HS-5 (cell line): Measurements from ENCODE around the gene IFT25.
"Not testable (repeated sequence)": the region's sequence is repeated elsewhere in the genome, so short reads cannot be mapped to it uniquely, and the experiment has no call there.

Source experiments
- DNase-seq: peaks from one replicate; pipeline ENCODE4 v3.0.0-alpha.2; 2012; ENCODE audit warnings: low read depth

Gene IFT25

DNA sequence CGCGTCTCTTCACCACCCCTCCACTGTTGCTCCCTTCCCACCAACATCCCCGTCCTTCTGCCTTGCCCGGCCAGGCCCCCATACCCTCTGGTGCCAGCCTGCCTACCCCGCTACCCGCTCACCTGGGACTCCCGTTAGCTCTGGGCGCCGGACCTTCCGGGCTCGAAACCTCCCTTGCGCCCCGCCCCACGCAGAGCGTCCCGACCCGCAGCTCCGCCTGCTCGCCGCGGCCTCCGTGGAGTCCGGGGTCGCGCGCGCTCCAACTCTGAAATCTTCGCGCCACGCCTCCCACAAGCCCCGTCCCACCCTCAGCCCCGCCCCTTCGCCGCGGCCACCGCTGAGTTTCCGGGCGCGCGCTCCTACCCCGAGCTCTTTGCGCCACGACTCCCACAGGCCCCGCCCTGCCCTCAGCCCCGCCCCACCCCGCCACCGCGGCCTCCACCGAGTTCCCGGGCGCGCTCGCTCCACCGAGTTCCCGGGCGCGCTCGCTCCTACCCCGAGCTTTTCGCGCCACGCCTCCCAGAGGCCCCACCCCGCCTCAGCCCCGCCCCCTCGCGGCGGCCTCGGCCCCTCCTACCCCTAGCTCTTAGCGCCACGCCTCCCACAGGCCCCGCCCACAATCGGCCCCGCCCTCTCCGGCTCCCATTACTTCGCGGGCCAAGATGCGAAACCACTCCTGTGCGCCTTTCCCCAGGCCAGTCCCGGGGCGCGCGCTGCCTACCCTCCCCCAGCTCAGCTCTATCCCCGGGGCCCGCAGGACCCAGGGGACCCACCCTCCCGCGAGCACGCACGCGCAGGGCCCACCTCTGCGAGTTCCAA lies at the start of gene IFT25:
Gene IFT25 (minus strand): TSS at position 267 of the 819 bp plus-strand sequence. CDS start 5,617 bp downstream, outside the sequence.
- peak; percentile 72 for DNase-seq

DNA sequence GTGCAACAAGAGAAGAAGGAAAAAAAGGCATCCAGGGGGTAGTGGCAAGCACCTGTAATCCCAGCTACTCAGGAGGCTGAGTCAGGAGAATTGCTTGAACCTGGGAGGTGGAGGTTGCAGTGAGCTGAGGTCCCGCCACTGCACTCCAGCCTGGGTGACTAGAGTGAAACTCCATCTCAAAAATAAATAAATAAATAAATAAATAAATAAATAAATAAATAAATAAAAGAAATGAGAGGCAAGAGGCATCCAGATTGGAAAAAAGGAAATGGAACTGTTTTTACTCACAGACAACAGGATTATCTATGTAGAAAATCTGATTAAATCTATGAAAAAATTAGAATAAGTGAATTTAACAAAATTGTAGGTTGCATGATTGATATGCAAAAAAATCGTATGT lies 49.0 kb upstream of the IFT25 start:
- not testable (repeated sequence) for DNase-seq

DNA sequence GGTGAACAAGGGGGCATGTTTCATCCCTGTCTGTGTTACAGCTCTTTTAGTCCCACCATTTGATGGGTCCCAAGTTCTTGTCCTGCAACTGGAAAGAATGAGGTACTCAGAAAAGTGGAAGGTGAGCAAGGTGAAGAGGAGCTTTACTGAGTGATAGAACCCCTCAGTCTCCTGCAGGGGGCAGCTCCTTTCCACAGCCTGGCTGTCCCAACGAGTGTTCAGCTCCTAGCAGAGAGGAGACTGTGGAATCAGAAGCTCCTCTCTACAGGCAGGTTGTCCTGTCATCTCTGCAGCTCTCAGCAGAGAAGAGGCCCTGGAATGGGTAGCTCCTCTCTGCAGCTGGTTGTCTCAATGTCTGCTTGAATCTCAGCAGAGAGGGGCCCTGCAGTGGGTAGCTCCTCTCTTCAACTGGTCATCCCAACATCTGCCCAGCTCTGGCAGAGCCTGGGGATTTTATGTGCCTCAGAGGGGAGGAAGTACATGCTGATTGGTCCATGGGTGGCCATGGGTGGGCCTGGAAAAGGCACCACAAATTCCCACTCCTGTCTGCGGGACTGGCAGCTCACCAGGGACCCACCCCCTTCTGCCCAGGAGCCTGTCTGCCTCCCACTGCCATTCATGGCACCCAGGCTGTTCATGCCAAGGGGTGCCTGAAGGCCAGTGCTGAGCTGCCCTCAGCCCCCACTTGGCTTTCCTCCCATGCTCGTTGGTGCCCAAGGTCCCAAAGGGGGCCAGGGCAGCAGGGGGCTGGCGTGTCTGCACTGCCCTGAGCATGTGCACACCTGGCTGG lies 46.8 kb upstream of the IFT25 start:
- no peak for DNase-seq

DNA sequence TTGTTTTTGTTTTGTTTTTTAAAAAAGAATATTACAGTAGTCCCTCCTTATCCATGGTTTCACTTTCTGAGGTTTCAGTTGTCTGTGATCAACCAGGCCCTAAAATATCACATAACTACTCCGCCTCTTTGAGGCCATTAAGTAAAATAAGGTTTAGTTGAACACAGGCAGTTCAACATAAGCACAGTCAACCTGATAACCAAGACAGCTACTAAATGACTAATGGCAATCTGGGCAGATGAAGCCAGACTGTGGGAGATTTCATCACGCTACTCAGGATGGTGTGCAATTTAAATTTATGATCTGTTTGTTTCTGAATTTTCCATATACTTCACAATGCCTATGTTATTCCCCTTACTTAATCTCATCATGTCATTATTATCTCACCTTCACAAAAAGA lies 42.4 kb upstream of the IFT25 start:
- DNase-seq, result no peak

DNA sequence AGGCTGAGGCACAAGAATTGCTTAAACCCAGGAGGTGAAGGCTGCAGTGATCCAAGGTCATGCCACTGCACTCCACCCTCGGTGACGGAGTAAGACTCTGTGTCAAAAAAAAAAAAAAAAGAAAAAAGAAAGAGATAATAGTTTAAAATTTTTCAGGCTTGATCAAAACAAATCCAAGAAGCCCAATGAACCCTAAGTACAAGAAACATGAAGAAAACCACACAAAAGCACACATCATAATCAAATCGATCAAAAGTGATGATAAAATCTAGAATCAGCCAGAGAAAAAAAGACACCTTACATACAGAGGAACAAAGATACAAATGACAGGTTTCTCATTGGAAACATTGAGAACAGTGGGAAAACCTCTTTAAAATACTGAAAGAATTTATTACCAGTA lies 41.0 kb upstream of the IFT25 start:
- DNase-seq, result no peak

DNA sequence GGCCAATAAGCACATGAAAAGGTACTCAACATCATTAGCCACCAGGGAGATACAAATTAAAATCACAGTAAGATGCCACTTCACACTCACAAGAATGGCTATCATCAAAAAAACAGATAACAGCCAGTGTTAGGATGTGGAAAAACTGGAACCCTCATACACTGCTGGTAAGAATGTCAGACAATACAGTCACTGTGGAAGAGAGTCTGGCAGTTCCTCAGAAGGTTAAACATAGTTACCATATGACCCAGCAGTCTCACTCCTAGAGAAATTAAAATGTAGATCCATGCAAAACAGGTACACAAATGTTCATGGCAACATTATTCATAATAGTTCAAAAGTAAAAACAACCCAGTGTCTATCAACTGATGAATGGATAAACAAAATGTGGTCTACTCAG lies 39.2 kb upstream of the IFT25 start:
- no peak for DNase-seq

DNA sequence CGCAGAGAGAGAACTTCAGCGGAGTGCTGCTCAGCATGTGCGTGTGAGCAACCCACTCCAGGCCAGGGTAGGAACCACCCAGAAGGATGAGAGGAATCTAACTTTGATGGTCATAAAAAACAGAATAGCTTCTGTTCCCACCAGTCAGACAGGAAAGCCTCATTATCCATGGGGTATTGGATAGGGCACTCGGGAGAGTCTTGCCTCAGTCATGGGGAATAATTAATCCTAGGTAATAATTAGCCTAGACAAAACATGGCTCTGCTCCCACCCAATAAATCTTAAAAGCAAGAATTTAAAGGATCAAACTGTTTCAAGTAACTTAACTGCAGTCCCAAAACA lies 37.2 kb upstream of the IFT25 start:
- no peak for DNase-seq

DNA sequence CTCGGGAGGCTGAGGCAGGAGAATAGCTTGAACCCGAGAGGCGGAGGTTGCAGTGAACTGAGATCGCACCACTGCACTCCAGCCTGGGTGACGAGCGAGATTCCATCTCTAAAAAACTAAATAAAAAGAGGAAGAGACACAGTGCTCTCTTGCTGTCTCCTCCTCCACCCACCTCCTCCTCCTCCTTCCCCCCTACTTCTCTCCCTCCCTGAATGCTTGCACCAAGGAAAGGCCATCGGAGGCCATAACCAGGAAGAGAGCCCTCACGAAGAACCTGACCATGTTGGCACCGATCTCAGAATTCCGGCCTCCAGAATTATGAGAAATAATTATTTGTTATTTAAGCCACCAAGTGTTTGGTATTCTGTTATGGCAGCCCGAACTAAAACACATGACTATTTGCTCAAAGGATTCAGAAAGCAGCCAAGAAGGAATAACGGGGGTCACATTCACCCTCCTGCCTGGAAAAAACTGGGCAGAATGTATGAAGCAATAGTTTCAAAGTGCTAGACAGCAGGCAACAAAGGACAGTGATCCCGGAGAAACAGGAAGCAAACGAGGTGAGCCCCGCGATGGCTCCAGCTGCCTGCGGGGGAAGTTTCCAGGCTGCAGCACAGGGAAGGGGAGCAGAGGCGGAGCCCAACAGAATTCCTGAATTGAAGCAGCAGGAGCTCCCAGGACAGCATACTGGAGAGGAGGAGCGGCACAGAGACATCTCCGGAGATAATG lies 36.7 kb upstream of the IFT25 start:
- DNase-seq, result no peak

DNA sequence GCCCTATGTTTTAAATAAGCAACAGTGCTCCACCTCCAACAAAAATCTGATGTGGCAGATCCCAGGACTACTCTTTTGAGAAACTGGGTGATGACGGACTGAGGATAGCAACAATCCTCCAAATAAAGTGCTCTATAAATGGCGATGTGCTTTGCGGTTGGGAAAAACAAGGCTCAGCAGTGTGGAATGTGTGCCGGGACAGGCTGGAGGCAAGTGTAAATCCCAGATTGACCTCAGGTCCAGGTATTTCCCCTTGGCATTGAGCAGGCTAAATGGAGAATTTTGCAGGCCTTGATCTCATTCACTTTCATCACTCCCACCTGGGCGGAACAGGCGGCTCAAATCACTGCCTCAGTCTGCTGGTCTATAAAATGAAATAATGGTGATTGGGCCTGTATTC lies 35.7 kb upstream of the IFT25 start:
- DNase-seq, result no peak

DNA sequence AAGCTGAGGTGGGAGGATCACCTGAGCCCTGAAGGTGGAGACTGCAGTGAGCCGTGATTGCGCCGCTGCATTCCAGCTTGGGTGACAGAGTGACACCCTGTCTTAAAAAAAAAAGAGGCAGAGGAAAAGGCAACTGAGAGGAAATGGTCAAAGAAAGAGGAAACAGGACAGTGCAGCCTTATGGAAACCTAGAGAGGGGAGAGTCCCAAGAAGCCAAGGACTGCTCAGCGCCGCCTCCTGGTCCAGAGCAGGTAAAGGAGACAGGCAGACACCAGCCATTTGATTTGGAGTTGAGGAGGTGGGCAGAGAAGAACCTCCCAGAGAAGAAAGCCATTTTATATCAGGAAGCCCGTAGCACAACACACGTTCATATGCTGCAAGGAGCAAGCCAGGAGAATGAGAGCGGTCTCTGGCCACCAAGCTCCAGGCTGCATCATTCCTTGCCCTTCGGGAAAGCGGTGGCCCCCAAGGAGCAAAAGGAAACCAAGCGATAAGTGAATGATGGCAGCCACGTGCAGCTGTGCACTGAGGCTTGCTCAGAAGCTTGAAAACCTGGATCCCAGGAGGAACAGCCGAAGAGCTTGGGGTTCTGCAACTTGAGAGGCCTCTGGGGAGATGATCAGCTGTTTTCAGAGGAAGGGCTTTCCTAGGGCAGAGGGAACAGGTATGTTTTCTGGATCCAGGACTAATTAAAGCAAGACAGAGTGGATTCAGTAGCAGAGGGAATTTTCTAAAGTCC lies 34.4 kb upstream of the IFT25 start:
- DNase-seq, result no peak

DNA sequence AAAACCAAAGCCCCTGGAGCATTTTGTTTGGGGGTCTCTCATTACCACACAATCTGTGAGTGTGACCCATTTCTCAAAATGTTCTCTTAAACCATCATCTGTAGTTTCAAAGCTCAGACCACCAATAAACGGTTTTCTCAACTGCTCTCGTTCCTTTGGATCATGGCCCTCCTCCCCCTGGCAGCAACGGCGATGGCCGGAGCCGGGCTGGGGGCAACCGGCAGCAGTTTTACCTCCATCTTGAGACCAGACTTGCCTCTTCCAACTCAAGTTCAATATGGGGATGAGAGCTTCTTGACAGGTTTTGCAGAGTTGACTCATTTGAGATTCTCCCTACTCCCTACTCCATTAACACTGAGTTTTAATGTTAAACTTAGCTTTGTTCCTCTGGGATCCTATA lies 30.4 kb upstream of the IFT25 start:
- no peak for DNase-seq

DNA sequence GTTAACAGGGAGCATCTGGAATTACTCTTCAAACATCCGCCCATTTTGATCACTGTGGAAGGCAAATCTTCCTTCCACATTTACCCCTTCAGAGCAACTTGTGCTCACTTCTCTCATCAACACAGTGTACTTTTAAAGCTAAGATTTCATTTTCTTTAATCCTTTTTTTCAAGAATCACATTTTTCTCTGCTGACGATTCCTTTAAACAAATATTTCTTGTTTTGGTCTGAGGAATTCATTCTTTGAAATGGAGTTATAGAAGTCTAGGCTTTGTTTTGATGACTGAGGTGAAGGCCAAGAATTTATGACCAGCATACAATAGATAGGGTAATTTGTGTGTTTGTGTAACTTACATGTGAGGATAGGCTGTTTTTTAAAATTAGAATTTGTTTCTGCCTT lies 26.2 kb upstream of the IFT25 start:
- DNase-seq, result no peak

DNA sequence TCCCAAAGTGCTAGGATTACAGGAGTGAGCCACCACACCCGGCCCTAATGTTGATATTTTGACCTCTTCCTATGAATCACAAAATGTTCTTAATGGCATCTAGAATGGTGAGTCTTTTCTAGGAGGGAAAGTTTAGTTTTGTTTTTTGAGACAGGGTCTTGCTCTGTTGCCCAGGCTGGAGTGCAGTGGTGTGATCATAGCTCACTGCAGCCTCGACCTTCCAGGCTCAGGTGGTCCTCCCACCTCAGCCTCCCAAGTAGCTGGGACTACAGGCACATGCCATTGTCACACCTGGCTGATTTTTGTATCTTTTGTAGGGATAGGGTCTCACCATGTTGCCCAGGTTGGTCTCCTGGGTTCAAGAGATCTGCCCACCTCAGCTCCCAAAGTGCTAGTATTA lies 23.8 kb upstream of the IFT25 start:
- DNase-seq, result not testable (repeated sequence)

DNA sequence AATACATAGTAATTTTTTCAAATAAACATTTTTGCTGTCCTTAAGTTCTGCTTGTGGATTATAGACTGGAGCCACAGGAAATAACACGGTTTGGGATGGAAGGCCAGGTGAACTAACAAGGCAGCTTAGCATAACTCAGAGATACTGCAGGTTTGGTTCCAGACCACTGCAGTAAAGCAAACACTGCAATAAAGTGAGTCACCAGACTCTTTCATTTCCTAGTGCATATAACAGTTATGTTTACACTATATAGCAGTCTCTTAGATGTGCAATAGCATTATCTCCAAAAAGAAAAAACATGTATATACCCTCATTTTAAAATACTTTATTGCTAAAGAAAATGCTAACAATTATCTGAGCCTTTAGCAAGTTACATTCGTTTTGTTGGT lies 22.6 kb upstream of the IFT25 start:
- DNase-seq, result no peak

DNA sequence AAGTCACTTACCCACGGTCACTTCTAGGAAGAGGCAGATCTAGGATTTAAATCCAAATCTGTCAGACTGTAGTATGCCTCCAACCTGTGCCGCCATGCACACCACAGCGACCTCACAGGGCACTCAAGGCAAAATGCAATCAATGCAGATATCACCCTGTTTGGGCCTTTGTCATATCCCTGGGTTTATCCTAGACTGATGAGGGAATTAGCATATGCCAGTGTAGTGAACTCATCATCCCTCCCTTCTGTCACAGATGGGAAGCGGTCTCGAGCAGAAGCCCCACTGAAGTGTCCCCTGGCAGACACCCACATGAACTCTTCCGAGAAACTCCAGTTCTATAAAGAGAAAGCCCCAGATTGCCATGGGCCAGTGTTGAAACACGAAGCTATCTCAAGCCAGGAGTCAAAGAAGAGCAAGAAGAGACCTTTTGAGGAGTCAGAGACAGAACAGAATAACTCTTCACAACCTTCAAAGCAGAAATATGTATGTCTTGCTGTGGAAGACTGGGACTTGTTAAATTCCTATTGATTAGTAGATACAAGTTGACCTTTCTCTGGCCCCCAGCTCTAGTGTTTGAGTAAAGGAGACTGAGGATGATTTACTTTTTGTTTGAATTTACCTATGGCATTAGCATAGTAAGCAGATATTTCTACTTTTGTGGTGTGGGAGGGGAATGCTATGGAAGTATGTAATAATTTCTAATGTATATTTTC lies 22.1 kb upstream of the IFT25 start:
- DNase-seq, result no peak

DNA sequence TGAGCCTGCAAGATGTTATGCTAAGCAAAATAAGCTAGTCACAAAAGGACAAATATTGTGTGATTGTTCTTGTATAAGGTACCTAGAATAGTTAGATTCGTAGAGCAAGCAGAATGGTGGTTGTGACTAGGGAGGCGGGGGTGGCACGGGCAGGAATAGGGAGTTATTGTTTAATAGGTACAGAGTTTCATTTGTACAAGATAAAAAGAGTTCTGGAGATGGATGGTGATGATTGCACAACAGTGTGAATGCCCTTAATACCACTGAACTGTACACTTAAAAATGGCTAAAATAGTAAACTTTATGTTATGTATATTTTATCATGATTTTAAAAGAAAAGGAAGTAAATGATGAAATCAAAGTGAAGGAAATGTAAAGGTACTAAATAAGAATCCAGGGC lies 21.3 kb upstream of the IFT25 start:
- no peak for DNase-seq

DNA sequence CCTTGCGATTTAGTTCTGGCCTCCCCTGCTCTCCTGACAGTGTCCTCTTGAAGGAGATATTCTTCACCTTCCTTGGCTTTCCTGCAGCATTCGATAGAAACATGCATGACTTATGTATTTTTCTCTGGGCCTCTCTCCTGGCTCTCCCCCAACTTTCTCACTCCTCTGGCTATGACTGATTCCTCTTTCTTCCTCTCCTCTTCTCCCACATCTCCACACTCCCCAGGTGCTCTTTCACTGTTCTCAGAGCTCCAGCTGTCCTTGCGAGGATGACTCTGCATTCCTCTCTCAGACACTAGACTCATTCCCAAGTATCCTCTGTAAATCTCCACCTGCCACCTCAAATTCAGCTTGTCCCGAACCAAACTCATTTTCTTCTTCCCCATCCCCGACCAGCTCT lies 18.6 kb upstream of the IFT25 start:
- no peak for DNase-seq

DNA sequence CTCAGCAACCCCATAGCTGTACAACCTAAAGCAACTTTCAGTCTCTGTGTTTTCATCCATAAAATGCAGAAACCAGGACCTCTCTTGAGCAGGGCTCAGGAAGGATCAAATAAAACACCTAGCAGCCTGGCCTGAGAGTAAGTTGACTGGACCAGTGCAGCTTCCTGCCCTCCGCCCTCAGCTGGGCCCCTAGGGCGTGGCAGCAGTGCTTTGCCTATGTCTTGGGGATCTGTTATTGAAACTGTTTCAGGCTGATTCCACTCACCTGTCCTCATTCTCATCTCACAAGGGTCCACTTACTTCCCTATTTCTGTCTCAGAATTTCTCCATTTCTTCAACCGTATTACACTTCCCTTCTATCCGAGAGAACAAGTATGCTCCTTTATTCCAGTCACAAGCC lies 18.0 kb upstream of the IFT25 start:
- no peak for DNase-seq

DNA sequence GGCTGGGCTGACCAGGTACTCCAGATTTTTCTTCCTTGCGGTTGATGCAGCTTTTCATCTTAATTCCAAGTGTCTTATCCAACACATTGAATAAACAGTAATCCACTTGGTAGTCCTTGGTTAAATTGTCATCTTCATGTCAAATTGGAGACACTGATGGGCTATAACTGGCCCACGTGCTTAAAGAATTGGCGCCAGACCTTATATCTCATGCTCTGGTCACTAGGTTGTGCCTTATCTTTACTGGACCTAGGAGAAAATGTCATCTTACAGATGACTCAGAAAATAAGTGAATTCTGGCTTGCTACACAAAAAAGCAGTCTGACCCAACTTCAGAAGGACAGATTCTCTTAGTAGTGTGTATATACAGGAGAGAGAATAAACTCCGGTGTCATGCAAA lies 16.9 kb upstream of the IFT25 start:
- DNase-seq, result no peak

DNA sequence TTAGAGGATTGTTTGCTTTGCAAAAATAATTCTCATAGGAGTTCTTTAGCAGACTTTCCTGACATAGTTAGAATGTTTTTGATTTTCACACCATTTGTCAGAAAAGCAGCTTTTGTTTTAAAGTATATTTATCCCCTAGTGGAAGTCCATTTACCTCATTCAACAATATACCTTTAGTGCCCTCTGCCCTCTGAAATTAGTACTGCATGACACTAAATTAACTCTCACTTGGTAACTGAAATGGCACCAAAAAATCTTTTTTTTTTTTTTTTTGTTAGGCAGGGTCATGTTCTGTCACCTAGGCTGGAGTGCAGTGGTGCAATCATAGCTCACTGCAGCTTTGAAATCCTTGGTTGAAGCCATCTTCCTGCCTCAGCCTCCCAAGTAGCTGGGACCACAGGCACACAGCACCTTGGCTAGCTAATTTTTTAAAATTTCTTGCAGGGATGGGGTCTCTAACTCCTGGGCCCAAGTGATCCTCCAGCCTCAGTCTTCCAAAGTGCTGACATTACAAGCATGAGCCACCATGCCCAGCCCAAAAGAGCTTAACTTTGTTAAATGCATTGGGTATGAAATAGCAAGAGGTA lies 14.3 kb upstream of the IFT25 start:
- DNase-seq, result no peak

DNA sequence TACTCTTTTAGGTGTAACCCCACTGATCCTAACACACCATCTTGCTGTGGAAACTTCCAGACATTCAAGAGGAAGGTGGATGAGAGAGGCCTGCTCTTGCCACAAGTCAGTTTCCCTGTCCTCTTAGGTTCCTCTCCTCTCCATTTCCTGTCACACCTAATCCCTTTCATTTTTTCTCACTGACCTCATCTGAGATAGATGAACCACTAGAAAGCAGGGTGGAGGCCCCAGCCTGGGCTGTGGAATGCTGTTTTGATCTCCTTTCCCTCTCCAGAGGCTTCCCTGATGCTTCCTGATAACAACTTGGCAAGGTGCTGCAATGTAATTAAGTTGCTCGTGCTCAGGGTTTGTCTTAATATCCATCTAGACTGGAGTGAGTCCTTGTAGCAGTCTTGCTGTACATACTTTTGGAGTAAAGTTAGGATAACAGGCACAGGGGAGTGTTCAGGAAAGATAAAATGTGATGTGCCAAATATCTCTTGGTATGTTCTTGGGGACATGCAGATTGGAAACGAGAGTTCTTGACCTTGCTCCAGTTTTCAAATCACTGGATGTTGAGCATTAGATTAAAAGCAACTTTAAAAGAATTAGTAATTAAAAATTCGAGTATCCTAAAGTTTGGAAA lies 11.8 kb upstream of the IFT25 start:
- peak; percentile 61 for DNase-seq
